ENCODE results near the gene CSH2. TPM values are rescaled to one million over a fixed set of nuclear protein-coding genes. Genes with fewer than 3 reads are reported as not detected.
A peak's percentile ranks its signal among the peaks of the same experiment; 100 is the strongest.

CSH2 gene
- total and polyA plus RNA-seq, 2 of the 13 experiments (the other 11 are each of a cell fraction or from before 2014, with no cell fraction given) = not detected

GRCh38 chr17:63848834-63849689 is 24.4 kb downstream of the CSH2 start (continued):
- no peak for TF ChIP-seq MYNN (CRISPR knock-in tag; IDR thresholded peaks at IDR 0.05; ENCODE audit: low read depth)
- TF ChIP-seq RBM22 (optimal IDR thresholded peaks at IDR 0.05; ENCODE audit: low read length) = no peak
- TF ChIP-seq DR1 (CRISPR knock-in tag; IDR thresholded peaks at IDR 0.05) = no peak
- peak; percentile 68 for TF ChIP-seq NFYB (CRISPR knock-in tag; IDR thresholded peaks at IDR 0.05)
- TF ChIP-seq CBX1 (IDR thresholded peaks at IDR 0.05; ENCODE audit: low read depth) = no peak
- TF ChIP-seq AHR (CRISPR knock-in tag; IDR thresholded peaks at IDR 0.05) = no peak
- no peak for TF ChIP-seq NFKB2 (CRISPR knock-in tag; IDR thresholded peaks at IDR 0.05; ENCODE audit: borderline replicate concordance)
- TF ChIP-seq ZNF18 (CRISPR knock-in tag; IDR thresholded peaks at IDR 0.05; ENCODE audit: insufficient replicate concordance) = no peak
- no peak for TF ChIP-seq ZNF468 (CRISPR knock-in tag; IDR thresholded peaks at IDR 0.05)
- TF ChIP-seq, protein P1, sequence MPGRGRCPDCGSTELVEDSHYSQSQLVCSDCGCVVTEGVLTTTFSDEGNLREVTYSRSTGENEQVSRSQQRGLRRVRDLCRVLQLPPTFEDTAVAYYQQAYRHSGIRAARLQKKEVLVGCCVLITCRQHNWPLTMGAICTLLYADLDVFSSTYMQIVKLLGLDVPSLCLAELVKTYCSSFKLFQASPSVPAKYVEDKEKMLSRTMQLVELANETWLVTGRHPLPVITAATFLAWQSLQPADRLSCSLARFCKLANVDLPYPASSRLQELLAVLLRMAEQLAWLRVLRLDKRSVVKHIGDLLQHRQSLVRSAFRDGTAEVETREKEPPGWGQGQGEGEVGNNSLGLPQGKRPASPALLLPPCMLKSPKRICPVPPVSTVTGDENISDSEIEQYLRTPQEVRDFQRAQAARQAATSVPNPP (CRISPR knock-in tag; IDR thresholded peaks at IDR 0.05) = no peak
- TF ChIP-seq HINFP (CRISPR knock-in tag; IDR thresholded peaks at IDR 0.05; ENCODE audit: low read depth) = no peak
- TF ChIP-seq RAD51 (IDR thresholded peaks at IDR 0.05; ENCODE audit: borderline replicate concordance) = no peak
- TF ChIP-seq ZNF766 (CRISPR knock-in tag; IDR thresholded peaks at IDR 0.05; ENCODE audit: borderline replicate concordance) = no peak
- no peak for TF ChIP-seq ZNF589 (CRISPR knock-in tag; conservative IDR thresholded peaks at IDR 0.05)
- no peak for TF ChIP-seq FIP1L1 (IDR thresholded peaks at IDR 0.05; ENCODE audit: borderline replicate concordance, insufficient read depth, low read depth, low read length)
- TF ChIP-seq RARA (CRISPR knock-in tag; IDR thresholded peaks at IDR 0.05) = no peak
- no peak for TF ChIP-seq ZNF501 (CRISPR knock-in tag; IDR thresholded peaks at IDR 0.05)
- TF ChIP-seq ZBTB37 (CRISPR knock-in tag; IDR thresholded peaks at IDR 0.05) = no peak
- TF ChIP-seq RAD21 (CRISPR knock-in tag; IDR thresholded peaks at IDR 0.05) = no peak
- peak; percentile 91 for TF ChIP-seq BHLHE40 (IDR thresholded peaks at IDR 0.05; ENCODE audit: low read length)
- TF ChIP-seq RCOR2 (CRISPR knock-in tag; IDR thresholded peaks at IDR 0.05) = peak; percentile 50; the same call in 1 of the 2 replicates
- TF ChIP-seq ZFYVE20 (CRISPR knock-in tag; IDR thresholded peaks at IDR 0.05; ENCODE audit: borderline replicate concordance, low read depth) = no peak
- TF ChIP-seq EP300 (IDR thresholded peaks at IDR 0.05; ENCODE audit: low read depth in 2 of 2, low read length in 2 of 2) = no peak
- TF ChIP-seq EP300 (CRISPR knock-in tag; IDR thresholded peaks at IDR 0.05; ENCODE audit: borderline replicate concordance) = no peak
